Uterus (tissue), 2 donors: ENCODE measurements around the gene SYS1.
A peak's percentile ranks its signal among the peaks of the same experiment; 100 is the strongest.

Experiments used
- CTCF ChIP-seq, 4 experiments: fragments of 200-600 bp in 2 of 4; fragments of 450-650 bp in 2 of 4; sonication (generic) in 2 of 4; IDR thresholded peaks; one replicate each; pipeline ENCODE4 v1.5.1; 2016 to 2019; ENCODE audit warnings: antibody characterized with exemption in 4 of 4, mild to moderate bottlenecking in 2 of 4, moderate library complexity in 1 of 4
- POLR2A ChIP-seq, 2 donors: fragments of 450-650 bp; IDR thresholded peaks; one replicate each; pipeline ENCODE4 v1.6.1; 2016; ENCODE audit warnings: antibody characterized with exemption in 2 of 2, mild to moderate bottlenecking in 1 of 2, moderate library complexity in 1 of 2

- TF ChIP-seq CTCF (IDR thresholded peaks at IDR 0.05), result no peak
- TF ChIP-seq POLR2A (IDR thresholded peaks at IDR 0.05), result peak in 1 of 2 donors; percentile 37
These were observed 18.6 kb upstream of the SYS1 start for GRCh38 chr20:45344168-45344860.
